ENCODE data around the gene FHAD1.

Gene FHAD1

DNA sequence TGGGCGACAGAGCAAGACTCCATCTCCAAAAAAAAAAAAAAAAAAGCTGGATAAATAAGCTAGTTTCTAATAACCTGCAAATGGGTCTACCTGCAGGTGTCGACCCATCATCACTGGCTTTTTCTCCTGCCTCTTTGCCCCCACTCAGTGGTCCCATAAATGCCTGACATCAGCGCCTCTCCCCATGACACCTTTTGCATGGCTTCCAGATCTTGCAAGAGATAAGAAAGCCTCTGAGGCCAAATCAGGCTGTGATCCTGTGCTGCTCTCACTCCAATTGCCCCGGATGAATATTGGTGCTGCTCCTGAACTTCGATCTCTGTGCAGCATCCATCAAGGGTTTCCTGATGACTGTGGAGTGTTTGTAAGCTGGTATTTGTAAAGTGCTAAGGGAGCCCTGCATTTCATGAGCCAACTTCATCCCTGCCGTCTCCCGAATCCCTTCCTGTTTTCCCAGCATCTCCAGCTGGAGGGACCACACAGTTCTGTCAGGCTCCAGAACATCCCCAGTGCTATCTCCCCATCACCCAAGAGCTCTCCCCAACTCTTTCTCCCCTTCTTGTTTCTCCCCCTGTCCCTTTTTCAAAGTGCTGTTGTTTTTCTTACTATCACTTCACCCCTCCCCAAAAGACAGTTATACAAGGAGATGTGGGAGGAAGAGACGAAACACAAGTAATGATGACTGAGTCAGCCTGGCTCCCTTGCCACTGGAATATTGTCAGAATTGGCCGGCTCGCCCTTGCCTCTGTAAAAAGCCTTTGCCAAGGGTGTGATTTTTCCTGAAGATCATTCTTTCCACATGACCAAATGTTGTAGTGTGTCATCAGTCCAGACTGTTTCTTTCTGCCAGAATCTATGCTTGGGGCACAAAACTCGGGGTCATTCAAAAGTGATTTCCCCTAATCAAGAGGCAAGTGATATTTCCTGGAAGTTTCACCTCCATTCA, 159.9 kb downstream of the FHAD1 start:
- no peak for FAIRE-seq

DNA sequence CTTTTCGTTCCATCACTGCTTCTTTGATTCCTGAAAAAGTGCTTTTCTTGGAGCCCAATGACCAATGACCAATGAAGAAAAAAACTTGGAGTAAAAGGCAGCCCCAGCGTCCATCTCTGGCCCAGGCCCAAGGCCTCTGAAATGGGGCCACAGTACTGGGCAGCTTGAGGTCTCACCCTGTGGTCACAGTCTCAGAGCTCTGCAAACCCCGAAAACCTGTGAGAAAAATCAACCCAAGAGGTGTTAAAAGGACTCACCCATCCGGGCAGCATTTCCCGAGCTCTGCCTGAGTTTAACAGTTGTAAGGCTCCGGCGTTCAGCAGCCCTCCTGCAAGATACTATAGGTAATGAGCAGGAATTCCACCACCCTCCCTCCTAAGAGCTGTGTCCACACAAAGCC, 160.6 kb downstream of the FHAD1 start:
- FAIRE-seq = no peak

DNA sequence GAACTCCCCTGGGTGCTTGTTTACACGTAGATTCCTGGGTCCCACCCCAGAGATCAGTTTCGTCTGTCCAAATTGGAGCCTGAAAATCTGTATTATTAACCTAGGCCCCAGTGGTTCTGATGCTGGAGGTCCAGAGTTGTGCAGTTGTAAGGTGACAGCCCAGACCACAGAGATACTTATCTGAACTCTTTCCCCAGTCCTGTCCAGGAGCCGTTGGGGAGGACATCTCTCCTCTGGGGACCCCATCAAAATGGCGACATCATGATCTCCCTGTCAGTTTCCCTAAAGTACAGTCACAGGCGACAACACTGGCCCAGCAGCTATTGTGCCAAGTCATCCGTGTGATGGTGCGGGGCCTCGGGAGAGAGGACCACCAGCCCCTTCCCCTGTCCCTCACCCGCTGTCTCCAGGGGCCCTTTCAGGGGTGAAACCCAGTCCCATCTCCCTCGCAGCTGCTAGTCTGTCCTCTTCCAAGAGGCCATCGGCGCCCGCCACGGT, 161.9 kb downstream of the FHAD1 start:
- FAIRE-seq = no peak

DNA sequence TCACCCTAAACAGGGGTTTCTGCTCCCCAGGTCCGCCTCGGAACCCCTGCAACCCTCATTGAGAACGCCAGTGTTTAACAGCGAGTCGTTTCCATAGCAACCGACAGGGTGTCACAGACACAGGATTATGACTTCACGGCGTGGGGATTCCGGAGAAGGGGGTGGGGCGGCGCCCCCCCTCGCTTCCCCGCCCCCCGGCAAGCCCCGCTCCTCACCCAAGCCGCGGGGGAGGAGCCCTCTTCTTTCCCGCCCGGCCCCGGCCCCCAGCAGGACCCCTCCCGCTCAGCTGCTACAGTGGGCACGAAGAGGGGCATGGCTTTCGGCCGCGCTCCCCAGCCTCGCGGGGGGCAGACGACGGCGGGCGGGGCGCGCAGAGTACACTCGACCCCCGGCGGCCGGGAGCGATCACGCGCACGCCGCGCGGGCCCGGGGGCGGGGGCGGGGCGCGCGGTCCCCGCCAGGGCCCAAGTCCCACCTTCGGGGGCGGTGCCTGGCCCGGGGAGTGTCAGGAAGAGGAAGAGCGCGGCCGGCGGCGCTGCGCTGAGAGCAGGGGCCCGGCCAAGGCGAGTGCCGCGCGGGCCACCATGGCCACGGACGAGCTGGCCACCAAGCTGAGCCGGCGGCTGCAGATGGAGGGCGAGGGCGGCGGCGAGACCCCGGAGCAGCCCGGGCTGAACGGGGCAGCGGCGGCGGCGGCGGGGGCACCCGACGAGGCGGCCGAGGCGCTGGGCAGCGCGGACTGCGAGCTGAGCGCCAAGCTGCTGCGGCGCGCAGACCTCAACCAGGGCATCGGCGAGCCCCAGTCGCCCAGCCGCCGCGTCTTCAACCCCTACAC, 162.6 kb downstream of the FHAD1 start, which contains the start of gene EFHD2:
TSS of gene EFHD2 (plus strand) at position 501 of the 835 bp plus-strand sequence. CDS start at position 585, 84 bp downstream.
- no peak for FAIRE-seq

DNA sequence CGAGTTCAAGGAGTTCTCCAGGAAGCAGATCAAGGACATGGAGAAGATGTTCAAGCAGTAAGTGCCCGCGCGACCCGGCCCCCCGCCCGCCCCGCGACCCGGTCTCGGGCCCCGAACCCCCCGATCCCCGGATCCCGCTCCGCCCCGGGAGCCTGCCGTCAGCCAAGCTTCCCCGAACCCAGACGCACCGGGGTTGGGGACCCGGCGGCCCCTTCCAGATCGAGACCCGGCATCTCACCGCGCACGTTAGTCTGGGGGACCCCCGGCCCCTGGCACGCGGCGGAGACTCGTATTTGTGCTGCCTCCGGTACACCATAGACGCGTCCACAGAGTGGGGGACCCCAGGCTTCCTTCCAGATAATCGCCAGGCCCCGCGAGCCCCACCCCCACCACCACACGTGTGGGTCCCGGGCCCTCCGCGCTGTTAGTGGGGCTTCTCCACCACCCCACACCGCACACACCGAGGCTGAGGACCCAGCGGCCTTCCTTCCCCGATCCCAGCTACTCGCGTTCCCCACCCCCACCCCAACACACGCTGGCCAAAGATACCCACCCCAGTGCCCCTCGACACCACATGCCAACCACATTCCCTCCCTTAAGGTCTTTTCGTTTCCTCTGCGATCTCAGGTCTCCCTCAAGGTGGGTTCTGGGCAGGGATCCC, 163.3 kb downstream of the FHAD1 start:
- FAIRE-seq = no peak

DNA sequence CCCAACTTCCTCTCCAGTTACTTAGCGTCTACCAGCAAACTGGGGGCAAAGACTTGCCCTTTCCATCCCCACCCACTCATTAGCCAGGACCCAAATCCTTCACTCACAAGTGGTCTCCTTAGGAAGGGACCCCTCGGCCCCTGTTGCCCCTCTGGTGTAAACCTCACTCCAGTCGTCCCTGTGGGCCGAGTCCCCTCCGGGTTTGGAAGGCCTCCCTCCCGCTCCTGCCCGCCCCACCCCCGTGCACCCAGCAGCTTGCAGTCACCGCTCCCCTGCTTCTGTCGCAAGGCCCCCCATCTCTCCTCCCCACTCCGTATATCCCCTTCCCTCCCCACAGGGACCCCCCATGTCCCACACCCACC, 163.8 kb downstream of the FHAD1 start:
- FAIRE-seq = no peak

DNA sequence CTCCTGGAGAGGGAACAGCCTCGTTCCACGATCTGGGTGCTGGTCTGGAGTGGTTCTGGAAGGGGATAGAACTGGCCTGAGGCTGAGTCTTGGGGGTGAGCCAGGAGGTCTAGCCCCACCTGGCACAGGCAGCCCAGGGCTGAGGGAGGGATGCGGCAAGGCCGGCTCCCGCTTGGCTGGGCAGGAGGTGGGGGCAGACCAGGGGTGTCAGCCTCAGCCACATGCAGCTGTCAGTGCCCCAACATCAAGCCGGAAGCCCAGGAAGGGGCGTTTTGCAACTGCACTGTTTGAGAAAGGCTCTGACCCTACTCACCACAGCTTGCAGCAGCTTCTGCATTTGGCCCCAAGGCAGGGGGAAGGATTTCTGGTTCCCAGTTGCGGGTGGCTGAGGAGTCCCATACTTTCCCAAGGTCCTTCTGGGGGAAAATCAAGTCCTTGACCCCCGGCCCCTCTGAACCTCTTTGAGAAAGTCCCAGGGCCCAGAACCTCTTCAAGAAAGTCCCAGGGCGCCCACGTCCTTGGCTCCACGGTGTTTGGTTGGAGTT, 164.6 kb downstream of the FHAD1 start:
- no peak for FAIRE-seq

DNA sequence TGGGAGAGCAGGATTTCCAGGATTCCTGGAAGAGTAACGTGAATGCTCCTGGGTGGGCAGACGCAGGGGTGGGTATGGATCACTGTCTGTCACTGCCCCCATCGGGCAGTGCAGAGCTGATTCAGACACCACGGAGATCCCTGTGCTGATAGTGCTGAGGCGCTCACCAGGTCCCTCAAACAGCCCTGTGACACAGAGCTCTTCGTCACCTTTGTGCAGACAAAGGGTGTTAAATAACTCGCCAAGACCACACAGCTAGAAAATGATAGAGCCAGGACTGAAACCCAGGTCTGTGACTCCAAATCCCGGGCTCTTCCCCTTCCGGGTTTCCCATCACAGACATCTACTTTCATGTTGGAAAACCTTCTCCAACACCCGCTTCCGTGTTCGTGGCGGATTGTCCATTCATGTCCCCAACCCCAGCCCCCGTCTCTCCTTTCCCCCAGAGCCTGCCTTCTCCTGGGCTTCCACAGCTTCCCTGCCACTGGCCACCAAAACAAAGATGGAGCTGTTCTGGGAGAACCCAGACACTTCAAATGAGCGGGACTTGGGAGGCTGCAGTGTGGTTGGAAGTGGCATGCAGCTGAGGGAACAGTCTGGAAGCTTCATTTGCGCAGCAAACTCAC, 165.3 kb downstream of the FHAD1 start:
- FAIRE-seq = no peak

DNA sequence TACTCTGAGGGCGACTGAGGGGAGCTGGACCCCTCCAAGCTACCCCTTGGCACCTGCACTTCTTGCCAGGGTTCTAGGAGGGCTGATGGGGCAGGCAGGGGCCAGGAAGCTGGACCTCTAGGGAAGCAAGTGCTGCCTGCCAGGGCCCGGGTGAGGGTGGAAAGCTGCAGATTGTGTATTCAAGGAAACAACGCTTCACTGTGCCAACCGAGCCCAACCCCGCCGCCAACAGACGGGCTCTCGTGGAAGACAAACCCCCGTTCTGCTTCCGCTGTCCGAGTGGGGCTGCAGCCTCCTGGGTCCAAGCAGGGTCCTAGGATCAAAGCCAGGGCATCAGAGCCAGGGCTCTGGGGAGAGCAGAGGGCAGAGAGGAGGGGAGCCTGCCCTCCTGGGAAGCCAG, 165.8 kb downstream of the FHAD1 start:
- no peak for FAIRE-seq

DNA sequence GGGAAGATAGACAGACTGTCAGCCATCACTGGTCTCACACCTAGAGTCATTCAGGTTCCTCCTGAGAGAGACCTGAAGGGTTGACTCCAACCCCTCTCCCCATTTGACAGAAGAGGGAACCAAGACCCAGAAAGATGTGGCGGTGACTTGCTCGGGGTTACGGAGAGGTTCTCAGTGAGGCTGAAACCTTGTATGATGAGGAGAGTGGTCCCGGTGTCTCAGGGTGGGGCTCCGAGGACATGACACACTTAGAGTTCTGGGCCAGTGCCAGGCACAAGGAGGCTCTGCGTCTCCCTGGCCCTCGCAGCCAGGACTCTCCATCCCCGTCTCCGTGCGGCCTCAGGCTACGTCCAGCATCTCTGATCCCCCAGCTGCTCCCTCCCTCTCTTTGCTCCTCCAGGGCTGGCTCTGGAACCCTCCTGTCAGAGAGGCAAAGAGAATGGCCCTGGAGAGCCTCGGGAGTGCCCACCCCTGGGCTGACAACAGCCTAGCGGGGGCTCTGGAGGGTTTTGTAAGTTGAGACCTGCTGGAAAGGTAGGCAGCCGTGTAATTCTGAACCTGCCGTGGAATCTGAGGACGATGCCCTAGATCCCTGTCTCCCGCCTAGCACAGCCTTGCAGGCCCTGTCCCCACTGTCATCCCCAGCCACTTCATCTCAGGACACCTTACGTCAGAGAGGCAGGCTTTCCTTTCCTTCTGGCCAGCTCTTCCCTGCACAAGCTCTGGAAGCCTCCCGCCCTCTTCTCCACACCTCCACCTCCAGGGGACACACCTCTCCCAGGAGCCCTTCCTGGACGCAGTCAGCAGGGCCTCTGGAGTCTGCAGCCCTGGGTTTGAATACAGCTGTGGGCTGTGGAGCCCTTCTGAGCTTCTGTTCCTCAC, 166.8 kb downstream of the FHAD1 start:
- no peak for FAIRE-seq

DNA sequence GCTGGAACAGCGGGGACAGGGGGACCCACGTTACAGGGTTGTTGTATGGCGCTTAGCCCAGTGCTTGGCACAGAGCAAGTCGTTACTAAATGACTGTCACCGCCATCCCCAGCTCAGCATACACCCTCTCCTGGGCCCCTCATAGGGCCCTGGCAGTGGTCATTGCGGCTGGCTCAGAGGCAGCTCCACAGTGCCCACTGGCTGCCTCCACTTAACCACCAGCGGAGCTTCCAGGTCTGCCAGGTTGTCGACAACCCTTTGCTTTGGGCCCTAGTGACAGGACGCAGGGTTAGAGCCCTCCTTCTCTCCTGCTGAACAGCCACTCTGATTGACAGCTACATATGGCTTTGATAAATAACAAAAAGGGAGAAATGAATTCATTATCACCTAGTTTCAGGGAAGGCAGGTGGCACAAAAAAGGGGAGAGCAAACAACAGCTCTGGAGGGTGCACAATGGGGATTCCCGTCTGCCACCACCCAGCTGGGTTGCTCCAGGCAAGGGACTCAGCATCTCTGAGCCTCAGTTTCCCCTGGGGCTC, 167.5 kb downstream of the FHAD1 start:
- FAIRE-seq = no peak

DNA sequence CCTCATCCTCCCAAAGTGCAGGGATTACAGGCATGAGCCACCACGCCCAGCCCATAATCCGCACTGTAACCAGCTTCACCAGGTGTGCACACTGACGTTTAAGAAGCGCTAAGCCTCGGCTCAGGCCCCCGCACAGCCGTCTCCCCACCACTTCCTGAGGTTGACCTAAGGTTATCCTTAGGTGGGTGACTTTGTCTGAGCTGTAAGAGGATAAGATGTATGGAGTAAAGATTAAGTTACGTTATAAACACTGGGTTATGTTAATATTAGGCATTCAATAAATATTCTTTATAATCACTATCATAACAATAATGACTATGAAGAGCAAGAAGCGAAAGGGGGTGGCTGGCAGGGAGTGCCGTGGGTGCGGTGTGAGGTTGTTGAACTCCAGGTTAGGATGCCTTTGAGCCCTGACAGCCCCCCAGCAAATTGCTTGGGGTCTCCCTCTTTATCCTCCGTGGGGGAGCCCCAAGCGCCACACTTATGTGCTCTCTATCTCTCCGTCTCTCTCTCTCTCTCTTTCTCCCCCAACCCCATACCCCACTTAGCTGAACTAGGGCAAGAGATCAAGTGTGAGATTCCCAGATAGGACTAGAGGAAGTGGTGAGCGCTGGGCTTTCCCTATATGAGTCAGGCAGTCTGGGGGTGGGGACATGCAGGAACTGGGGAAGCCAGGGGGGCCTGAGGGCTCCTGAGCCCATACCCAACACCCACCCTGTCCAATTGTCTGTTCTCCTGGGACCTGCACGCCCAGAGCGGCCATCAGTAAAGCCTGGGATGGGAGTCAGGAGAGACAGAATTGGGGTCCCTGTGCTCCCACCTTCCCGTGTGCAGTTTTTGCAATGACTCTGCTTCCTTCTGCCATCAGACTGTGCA, 170.3 kb downstream of the FHAD1 start:
- FAIRE-seq = no peak

DNA sequence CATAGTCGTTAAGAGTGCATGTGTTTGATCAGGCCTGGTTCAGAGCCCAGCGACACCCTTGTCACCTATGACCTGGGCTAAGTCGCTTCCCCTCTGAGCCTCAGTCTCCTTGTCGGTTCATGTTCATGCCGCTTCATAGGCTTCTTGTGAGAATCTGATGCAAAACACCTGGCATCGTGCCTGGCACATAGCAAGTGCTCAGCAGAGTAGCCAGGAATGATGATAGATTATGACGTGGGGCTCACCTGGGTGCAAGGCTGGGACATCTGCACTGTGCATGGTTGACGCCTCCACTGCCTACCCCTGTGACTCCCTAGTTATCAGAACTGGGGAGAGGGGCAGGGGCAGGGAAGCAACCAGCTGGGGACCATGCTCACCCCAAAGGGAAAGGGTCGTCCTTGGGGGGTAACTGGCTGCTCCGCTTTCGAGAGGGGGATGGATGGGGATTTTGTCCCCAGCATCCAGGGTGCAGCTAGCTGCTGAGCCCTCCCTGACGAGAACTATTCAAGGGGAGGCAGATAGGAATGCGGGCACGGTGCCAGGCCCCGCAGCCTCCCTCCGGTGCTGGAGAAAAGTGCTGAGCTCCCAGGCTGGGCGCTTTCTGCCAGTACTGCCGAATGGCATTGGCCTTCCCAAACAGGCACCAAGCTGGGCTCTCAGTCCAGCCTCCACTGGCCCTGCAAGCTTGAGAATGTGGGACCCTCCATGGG, 171.9 kb downstream of the FHAD1 start:
- FAIRE-seq = no peak

DNA sequence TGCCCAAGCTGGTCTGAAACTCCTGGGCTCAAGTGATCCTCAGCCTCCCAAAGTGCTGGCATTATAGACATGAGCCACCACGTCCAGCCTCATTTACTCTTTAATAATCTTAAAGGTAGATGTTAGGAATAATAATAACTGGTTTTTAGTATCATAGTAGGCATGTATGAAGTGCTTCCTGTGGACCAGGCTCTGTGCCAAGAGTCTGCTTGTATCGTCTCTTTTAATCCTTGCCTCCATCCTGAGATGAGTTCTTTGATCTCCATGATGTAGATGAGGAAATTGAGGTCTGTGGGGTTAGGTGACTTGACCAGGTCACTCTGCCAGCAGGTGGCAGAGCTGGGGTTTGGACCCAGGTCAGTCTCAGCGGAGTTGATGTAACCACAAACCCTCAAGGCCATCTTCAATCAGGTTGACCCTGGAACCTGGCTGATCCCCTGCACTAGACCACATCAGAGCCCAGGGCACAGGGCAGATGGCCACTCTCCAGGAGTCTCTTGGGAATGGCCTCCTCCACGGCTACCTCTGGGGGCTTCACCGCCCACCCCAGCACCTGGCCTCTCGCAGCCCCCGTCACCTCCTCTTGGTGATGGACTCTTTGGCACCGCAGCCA, 173.9 kb downstream of the FHAD1 start:
- no peak for FAIRE-seq

DNA sequence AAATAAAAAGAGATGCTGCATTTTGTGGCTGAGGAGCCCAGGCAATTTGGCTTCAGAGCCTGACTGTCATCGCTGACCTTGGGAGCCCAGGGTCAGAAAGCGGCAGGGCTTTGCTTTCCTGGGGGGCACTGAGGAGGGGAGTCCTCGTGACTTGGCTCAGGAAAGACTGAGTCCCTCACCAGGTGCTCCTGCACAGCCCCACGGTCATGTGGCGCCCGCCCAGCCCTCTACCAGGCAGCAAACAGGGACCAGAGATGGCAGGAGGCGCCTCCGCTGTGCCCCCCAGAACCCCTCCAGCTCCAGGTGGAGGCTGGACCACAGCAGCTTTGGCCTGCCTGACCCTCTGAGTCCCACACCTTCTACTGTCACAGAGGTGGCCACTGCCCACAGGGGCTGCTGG, 175.8 kb downstream of the FHAD1 start:
- no peak for FAIRE-seq

DNA sequence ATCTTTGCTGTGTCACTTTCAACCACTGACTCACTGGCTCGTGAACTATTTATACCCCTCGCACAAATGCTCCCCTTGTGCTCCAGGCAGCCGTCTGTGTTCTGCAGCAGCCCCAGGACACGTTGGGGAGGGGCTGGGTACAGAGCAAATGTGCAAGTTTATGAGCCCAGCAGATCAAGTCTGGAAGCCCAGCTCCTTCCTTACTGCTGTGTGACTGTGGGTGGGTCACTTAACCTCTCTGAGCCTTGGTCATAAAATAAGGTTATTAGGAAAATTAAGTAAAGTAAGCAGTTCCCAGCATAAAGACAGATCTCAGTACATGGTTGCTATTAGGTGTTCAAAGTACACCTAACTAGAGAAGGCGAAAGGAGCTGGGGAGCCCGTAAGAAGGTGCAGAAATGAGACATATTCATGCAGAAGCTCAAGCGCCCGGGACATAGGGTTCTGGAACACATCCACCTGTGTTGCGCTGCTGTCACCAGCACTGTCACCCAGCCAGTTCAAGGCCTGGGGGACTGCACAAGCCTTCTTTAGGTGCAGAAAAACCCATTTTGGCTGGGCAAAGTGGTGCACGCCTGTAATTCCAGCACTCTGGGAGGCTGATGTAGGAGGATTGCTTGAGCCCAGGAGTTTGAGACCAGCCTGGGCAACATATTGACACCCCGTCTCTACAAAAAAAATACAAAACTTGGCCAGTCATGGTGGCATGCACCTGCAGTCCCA, 176.5 kb downstream of the FHAD1 start:
- FAIRE-seq = no peak

DNA sequence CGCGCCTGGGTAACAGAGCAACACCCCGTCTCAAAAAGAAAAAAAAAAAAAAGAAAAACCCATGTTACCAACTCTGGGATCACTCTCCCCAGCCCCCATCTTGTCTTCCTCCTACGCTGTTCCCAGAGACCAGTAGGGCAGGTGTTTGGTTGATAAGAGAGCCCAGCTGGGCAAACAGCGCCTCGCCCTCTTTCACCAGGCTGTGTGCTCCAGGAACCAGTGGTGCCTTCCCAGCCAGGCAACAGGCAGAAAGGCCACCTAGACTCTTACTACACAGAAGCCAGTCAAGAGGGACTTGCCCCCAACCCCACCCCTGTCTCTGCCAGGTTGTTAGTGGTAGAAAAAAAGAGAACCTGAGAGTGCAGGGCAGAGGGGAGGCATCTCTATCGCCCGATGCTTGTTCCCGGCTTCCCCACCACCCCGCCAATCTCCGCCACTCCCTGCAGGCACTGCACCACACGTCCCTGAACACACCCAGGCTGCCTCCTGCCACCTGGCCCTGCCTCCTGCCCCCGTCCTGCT, 177.2 kb downstream of the FHAD1 start:
- FAIRE-seq = no peak

DNA sequence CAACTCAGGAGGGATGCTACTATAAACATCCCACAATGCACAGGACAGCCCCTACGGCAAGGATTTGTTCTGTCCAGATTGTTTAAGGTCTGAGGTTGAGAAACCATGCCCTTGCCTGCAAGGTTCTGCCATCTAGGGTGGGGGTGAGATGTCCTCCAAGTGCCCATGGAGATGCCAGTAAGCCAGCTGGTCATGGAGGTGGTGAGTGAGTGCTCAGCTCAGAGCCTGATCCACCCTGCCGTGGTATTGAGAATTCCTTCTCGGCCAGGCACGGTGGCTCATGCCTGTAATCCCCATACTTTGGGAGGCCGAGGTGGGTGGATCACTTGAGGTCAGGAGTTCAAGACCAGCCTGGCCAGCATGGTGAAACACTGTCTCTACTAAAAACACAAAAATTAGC, 178.0 kb downstream of the FHAD1 start:
- no peak for FAIRE-seq

All from TTC549 (cell line).